HCT116 (cell line): Measurements from ENCODE around the gene USP31.
"Not testable (repeated sequence)": the region's sequence is repeated elsewhere in the genome, so short reads cannot be mapped to it uniquely, and the experiment has no call there.

Experiments
- ELF1 ChIP-seq: IDR thresholded peaks from 2 replicates; pipeline ENCODE4 v1.6.1; 2012; ENCODE audit warnings: low read depth, borderline replicate concordance
- POLR2A ChIP-seq: IDR thresholded peaks from 2 replicates; pipeline ENCODE4 v1.7.0; 2011; ENCODE audit warnings: borderline replicate concordance; ENCODE audit not compliant: insufficient read depth, insufficient read length; ENCODE audit errors: extremely low read depth
- POLR2AphosphoS5 ChIP-seq: IDR thresholded peaks from 2 replicates; pipeline ENCODE4 v1.6.1; 2011; ENCODE audit warnings: mild to moderate bottlenecking, low read depth, low read length, moderate library complexity
- RAD21 ChIP-seq: IDR thresholded peaks from 2 replicates; pipeline ENCODE4 v1.6.1; 2012; ENCODE audit warnings: low read depth, mild to moderate bottlenecking
- TF ChIP-seq, protein P1 (sequence below), 3 experiments: fragments of 200-600 bp in 1 of 3; sonication (generic) in 1 of 3; IDR thresholded peaks in 2 of 3; conservative IDR thresholded peaks in 1 of 3; 2 replicates each; pipeline ENCODE4 v1.5.1; 2012 to 2017; ENCODE audit warnings: low read depth in 2 of 3, low read length in 2 of 3, antibody characterized with exemption in 1 of 3, borderline replicate concordance in 1 of 3, control low read depth in 1 of 3, mild to moderate bottlenecking in 1 of 3, mixed read lengths in 1 of 3, mixed run types in 1 of 3, moderate library complexity in 1 of 3; ENCODE audit not compliant: insufficient read depth in 1 of 3
- TF ChIP-seq, protein P2 (sequence below): IDR thresholded peaks from 2 replicates; pipeline ENCODE4 v1.6.1; 2012; ENCODE audit warnings: low read depth
- TF ChIP-seq, protein P3 (sequence below): IDR thresholded peaks from 2 replicates; pipeline ENCODE4 v1.6.1; 2012

DNA sequence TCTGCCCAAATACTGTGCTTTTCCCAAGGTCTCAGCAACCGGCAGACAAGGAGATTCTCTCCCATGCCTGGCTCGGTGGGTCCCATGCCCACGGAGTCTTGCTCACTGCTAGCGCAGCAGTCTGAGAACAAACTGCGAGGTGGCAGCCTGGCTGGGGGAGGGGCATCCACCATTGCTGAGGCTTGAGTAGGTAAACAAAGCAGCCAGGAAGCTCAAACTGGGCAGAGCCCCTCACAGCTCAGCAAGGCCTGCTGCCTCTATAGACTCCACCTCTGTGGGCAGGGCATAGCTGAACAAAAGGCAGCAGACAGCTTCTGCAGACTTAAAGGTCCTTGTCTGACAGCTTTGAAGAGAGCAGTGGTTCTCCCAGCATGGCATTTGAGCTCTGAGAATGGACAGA, 55.1 kb downstream of the USP31 start:
- not testable (repeated sequence) for TF ChIP-seq ELF1, RAD21, POLR2AphosphoS5, POLR2A
- TF ChIP-seq, protein P1, sequence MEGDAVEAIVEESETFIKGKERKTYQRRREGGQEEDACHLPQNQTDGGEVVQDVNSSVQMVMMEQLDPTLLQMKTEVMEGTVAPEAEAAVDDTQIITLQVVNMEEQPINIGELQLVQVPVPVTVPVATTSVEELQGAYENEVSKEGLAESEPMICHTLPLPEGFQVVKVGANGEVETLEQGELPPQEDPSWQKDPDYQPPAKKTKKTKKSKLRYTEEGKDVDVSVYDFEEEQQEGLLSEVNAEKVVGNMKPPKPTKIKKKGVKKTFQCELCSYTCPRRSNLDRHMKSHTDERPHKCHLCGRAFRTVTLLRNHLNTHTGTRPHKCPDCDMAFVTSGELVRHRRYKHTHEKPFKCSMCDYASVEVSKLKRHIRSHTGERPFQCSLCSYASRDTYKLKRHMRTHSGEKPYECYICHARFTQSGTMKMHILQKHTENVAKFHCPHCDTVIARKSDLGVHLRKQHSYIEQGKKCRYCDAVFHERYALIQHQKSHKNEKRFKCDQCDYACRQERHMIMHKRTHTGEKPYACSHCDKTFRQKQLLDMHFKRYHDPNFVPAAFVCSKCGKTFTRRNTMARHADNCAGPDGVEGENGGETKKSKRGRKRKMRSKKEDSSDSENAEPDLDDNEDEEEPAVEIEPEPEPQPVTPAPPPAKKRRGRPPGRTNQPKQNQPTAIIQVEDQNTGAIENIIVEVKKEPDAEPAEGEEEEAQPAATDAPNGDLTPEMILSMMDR (IDR thresholded peaks at IDR 0.05 in 2 of 3, conservative IDR thresholded peaks at IDR 0.05 in 1 of 3; ENCODE audit: borderline replicate concordance in 1 of 3, insufficient read depth in 1 of 3, low read depth in 2 of 3, low read length in 2 of 3), result not testable (repeated sequence)
- TF ChIP-seq, protein P2, sequence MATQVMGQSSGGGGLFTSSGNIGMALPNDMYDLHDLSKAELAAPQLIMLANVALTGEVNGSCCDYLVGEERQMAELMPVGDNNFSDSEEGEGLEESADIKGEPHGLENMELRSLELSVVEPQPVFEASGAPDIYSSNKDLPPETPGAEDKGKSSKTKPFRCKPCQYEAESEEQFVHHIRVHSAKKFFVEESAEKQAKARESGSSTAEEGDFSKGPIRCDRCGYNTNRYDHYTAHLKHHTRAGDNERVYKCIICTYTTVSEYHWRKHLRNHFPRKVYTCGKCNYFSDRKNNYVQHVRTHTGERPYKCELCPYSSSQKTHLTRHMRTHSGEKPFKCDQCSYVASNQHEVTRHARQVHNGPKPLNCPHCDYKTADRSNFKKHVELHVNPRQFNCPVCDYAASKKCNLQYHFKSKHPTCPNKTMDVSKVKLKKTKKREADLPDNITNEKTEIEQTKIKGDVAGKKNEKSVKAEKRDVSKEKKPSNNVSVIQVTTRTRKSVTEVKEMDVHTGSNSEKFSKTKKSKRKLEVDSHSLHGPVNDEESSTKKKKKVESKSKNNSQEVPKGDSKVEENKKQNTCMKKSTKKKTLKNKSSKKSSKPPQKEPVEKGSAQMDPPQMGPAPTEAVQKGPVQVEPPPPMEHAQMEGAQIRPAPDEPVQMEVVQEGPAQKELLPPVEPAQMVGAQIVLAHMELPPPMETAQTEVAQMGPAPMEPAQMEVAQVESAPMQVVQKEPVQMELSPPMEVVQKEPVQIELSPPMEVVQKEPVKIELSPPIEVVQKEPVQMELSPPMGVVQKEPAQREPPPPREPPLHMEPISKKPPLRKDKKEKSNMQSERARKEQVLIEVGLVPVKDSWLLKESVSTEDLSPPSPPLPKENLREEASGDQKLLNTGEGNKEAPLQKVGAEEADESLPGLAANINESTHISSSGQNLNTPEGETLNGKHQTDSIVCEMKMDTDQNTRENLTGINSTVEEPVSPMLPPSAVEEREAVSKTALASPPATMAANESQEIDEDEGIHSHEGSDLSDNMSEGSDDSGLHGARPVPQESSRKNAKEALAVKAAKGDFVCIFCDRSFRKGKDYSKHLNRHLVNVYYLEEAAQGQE, result not testable (repeated sequence)
- TF ChIP-seq, protein P3, sequence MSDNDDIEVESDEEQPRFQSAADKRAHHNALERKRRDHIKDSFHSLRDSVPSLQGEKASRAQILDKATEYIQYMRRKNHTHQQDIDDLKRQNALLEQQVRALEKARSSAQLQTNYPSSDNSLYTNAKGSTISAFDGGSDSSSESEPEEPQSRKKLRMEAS, result not testable (repeated sequence)
